Endodermal cell (in vitro differentiated cells): ENCODE data around the gene GMPPB. TPM values are rescaled to one million over a fixed set of nuclear protein-coding genes. Genes with fewer than 3 reads are reported as not detected.

ENCODE experiments used
- DNase-seq: peaks from one replicate; pipeline ENCODE4 v3.0.0-alpha.2; 2017
- H3K27ac ChIP-seq: 2 replicates; pipeline ENCODE4 v1.5.1; 2013; ENCODE audit warnings: mild to moderate bottlenecking, low read depth, low read length, moderate library complexity
- H3K27me3 ChIP-seq: 2 replicates; pipeline ENCODE4 v1.6.1; 2013; ENCODE audit warnings: mild to moderate bottlenecking, low read length, moderate library complexity; ENCODE audit not compliant: insufficient read depth, control insufficient read depth, poor library complexity, severe bottlenecking
- H3K36me3 ChIP-seq: 2 replicates; pipeline ENCODE4 v1.7.0; 2013; ENCODE audit warnings: mild to moderate bottlenecking, low read length, moderate library complexity; ENCODE audit not compliant: control insufficient read depth, insufficient read depth
- H3K4me1 ChIP-seq: one replicate; pipeline ENCODE4 v1.7.0; 2013; ENCODE audit warnings: low read length; ENCODE audit not compliant: control insufficient read depth, insufficient read depth
- H3K4me3 ChIP-seq: 2 replicates; pipeline ENCODE4 v1.5.1; 2013; ENCODE audit warnings: mild to moderate bottlenecking, low read length, moderate library complexity
- H3K9ac ChIP-seq: 2 replicates; pipeline ENCODE4 v1.6.1; 2013; ENCODE audit warnings: mild to moderate bottlenecking, low read length, moderate library complexity; ENCODE audit not compliant: poor library complexity, severe bottlenecking; ENCODE audit errors: extremely low read depth
- H3K9me3 ChIP-seq: 2 replicates; pipeline ENCODE4 v1.6.1; 2013; ENCODE audit warnings: mild to moderate bottlenecking, low read length, moderate library complexity; ENCODE audit not compliant: control insufficient read depth
- H3K27ac Mint-ChIP-seq: 2 replicates; pipeline ENCODE4 v1.8.0; 2020; ENCODE audit warnings: mixed read lengths
- H3K27me3 Mint-ChIP-seq: 2 replicates; pipeline ENCODE4 v1.8.0; 2021; ENCODE audit warnings: mild to moderate bottlenecking, mixed read lengths; ENCODE audit not compliant: insufficient read depth
- H3K36me3 Mint-ChIP-seq: 2 replicates; pipeline ENCODE4 v1.8.0; 2020; ENCODE audit warnings: low read depth, mixed read lengths
- H3K4me1 Mint-ChIP-seq: 2 replicates; pipeline ENCODE4 v1.8.0; 2020; ENCODE audit warnings: mixed read lengths
- H3K4me3 Mint-ChIP-seq: 2 replicates; pipeline ENCODE4 v1.8.0; 2020; ENCODE audit warnings: mild to moderate bottlenecking, moderate library complexity, mixed read lengths
- H3K9me3 Mint-ChIP-seq: 2 replicates; pipeline ENCODE4 v1.8.0; 2020; ENCODE audit warnings: mild to moderate bottlenecking, mixed read lengths
- CTCF ChIP-seq: fragments of 200-600 bp; sonication (generic); conservative IDR thresholded peaks from 2 replicates; pipeline ENCODE4 v1.5.0; 2021; ENCODE audit warnings: antibody characterized with exemption, mild to moderate bottlenecking
- WGBS, 2 experiments: methylation state at CpG; one replicate each; pipeline versions ENCODE4 v1.1.5 to v1.1.7; 2013; ENCODE audit warnings: missing lambda C conversion rate in 2 of 2, mixed read lengths in 1 of 2; ENCODE audit not compliant: insufficient coverage in 1 of 2, insufficient read length in 1 of 2; 5-methylcytosine and 5-hydroxymethylcytosine counted together
- total RNA-seq, 2 donors: library from RNA; stranded (reverse); fragmentation: NEBNext Ultra II Directional in 1 of 2; extraction: Animal tissue kit (Norgen Biotek cat#: 25700) in 1 of 2; gene quantifications; 2 replicates in 1 of 2; 3 replicates in 1 of 2; pipeline ENCODE4 v1.2.1, GENCODE V29; 2021

GMPPB gene
- total RNA-seq, 2 donors from 2014 or later: 35.5 to 38.2 TPM

DNA sequence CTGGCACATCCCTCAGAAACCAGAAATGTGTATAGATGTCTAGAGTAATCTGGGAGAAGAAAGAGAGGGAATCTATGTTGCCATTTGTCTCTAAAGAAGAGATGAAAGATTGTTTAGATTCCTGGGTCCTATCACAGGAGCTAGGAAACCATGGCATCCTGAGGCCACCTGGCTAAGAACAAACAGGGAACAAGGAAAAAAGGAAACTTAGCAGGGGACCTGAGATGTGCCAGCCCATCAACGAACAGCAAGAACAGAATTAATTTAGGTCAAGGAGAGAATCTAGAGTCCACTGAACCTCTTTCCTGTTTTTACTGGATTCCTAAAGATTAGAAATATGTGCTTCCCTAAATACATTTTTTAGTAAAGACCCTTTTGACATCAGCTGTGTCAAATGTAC lies 32.3 kb upstream of the GMPPB start:
- H3K9me3 ChIP-seq: no peaks in the 10 kb centered on the region
- H3K27ac Mint-ChIP-seq: peak overlapping the region; percentile 38
- peaks cover 10% of the 10 kb centered on the region for H3K4me1 ChIP-seq
- H3K36me3 ChIP-seq: peaks cover 7% of the 10 kb centered on the region
- H3K4me3 Mint-ChIP-seq: no peak overlapping the region
- no peak overlapping the region for H3K27ac ChIP-seq
- no peaks in the 10 kb centered on the region for H3K27me3 Mint-ChIP-seq
- DNase-seq: no peak
- H3K9me3 Mint-ChIP-seq: no peaks in the 10 kb centered on the region
- no peak overlapping the region for H3K9ac ChIP-seq
- no peaks in the 10 kb centered on the region for H3K27me3 ChIP-seq
- WGBS, 2 experiments: 73 to 83% methylated on average over 1 of the region's 1 CpG
- peak overlapping the region; percentile 50 for H3K4me3 ChIP-seq
- peaks cover 17% of the 10 kb centered on the region for H3K36me3 Mint-ChIP-seq
- TF ChIP-seq CTCF: no peak
- peaks cover 17% of the 10 kb centered on the region for H3K4me1 Mint-ChIP-seq

- Mint-ChIP-seq H3K27ac (no peak overlapping the region), H3K4me3 (no peak overlapping the region), H3K9me3 (no peaks in the 10 kb centered on the region), H3K36me3 (peaks cover 15% of the 10 kb centered on the region), H3K4me1 (peaks cover 17% of the 10 kb centered on the region), H3K27me3 (no peaks in the 10 kb centered on the region)
- Histone ChIP-seq H3K27ac (no peak overlapping the region), H3K4me1 (peaks cover 10% of the 10 kb centered on the region), H3K9me3 (no peaks in the 10 kb centered on the region), H3K27me3 (no peaks in the 10 kb centered on the region), H3K36me3 (peaks cover 9% of the 10 kb centered on the region), H3K9ac (no peak overlapping the region), H3K4me3 (no peak overlapping the region)
- no peak for TF ChIP-seq CTCF
- no peak for DNase-seq
- 70 to 95% methylated on average over 1 of the region's 1 CpG for WGBS, 2 experiments
Observed at GRCh38 chr3:49754536-49754935, 30.8 kb upstream of the GMPPB start.

DNA sequence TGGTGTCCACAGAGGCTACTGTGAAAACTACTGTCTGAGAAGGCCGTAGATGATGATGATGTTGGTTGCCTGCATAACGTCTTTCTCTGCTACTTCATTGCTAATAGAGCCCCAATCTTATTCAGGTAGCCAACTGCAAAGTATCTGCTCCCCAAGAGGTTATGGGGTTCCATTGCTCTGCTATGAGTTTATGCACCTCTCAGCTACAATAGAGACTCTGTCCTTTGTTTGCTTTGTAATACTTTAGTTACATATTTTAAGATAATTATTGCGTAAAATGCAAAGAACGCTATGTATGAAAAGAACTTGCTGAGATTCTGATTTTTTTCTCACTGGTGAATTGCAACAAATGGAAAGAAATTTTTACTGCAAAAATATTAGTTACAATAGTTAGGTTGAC lies 27.8 kb upstream of the GMPPB start:
- H3K27me3 Mint-ChIP-seq: no peaks in the 10 kb centered on the region
- Histone ChIP-seq H3K27ac (no peak overlapping the region), H3K4me1 (peaks cover 10% of the 10 kb centered on the region), H3K4me3 (no peak overlapping the region), H3K36me3 (peaks cover 31% of the 10 kb centered on the region), H3K9me3 (no peaks in the 10 kb centered on the region), H3K27me3 (no peaks in the 10 kb centered on the region), H3K9ac (no peak overlapping the region)
- no peak overlapping the region for H3K27ac Mint-ChIP-seq
- peaks cover 24% of the 10 kb centered on the region for H3K36me3 Mint-ChIP-seq
- H3K4me1 Mint-ChIP-seq: peaks cover 9% of the 10 kb centered on the region
- H3K4me3 Mint-ChIP-seq: no peak overlapping the region
- TF ChIP-seq CTCF: no peak
- 99 to 100% methylated on average over 2 to 4 of the region's 4 CpGs for WGBS, 2 experiments
- H3K9me3 Mint-ChIP-seq: no peaks in the 10 kb centered on the region
- DNase-seq: no peak
